SK-N-SH treated with all-trans-retinoic acid at 6 μM for 48 hours (cell line): ENCODE data around the gene COX17.

Experiments
- ATAC-seq: fragments of 200-7000 bp; cut with Tn5 transposase; 3 replicates; pipeline ENCODE4 v1.9.1; 2020; ENCODE audit warnings: mild to moderate bottlenecking, moderate library complexity
- ARNTL ChIP-seq: fragments of 450-650 bp; formaldehyde crosslinking; IDR thresholded peaks from 2 replicates; pipeline ENCODE4 v1.5.0; 2020; ENCODE audit warnings: low read depth, mild to moderate bottlenecking, moderate library complexity, borderline replicate concordance
- BACH2 ChIP-seq: fragments of 250-450 bp; sonication (Bioruptor Pico); IDR thresholded peaks from 2 replicates; pipeline ENCODE4 v1.9.0; 2021; ENCODE audit warnings: mild to moderate bottlenecking, borderline replicate concordance
- CREB5 ChIP-seq: fragments of 250-450 bp; sonication (Bioruptor Pico); IDR thresholded peaks from 2 replicates; pipeline ENCODE4 v1.5.1; 2020; ENCODE audit warnings: low read depth, mild to moderate bottlenecking, moderate library complexity
- CSDC2 ChIP-seq: fragments of 250-450 bp; sonication (Bioruptor Pico); IDR thresholded peaks from 2 replicates; pipeline ENCODE4 v1.5.0; 2020; ENCODE audit warnings: mild to moderate bottlenecking, moderate library complexity
- CSRNP3 ChIP-seq: fragments of 250-450 bp; sonication (Bioruptor Pico); IDR thresholded peaks from 2 replicates; pipeline ENCODE4 v1.5.1; 2021; ENCODE audit warnings: mild to moderate bottlenecking, moderate library complexity
- ESRRG ChIP-seq: fragments of 250-450 bp; sonication (Bioruptor Pico); IDR thresholded peaks from 2 replicates; pipeline ENCODE4 v1.6.1; 2021; ENCODE audit warnings: mild to moderate bottlenecking
- ISL1 ChIP-seq: fragments of 250-450 bp; sonication (Bioruptor Pico); IDR thresholded peaks from 2 replicates; pipeline ENCODE4 v2.1.2; 2022; ENCODE audit warnings: mild to moderate bottlenecking, moderate library complexity
- PATZ1 ChIP-seq: fragments of 250-450 bp; sonication (Bioruptor Pico); IDR thresholded peaks from 2 replicates; pipeline ENCODE4 v1.8.0; 2020; ENCODE audit warnings: mild to moderate bottlenecking, moderate library complexity, borderline replicate concordance
- POU6F1 ChIP-seq: fragments of 250-450 bp; sonication (Bioruptor Pico); IDR thresholded peaks from 2 replicates; pipeline ENCODE4 v1.8.0; 2021; ENCODE audit warnings: low read depth, mild to moderate bottlenecking, moderate library complexity, borderline replicate concordance
- PPARA ChIP-seq: fragments of 250-450 bp; sonication (Bioruptor Pico); IDR thresholded peaks from 2 replicates; pipeline ENCODE4 v1.5.0; 2020; ENCODE audit warnings: mild to moderate bottlenecking, borderline replicate concordance
- RARB ChIP-seq: fragments of 250-450 bp; sonication (Bioruptor Pico); IDR thresholded peaks from 2 replicates; pipeline ENCODE4 v1.8.0; 2021; ENCODE audit warnings: mild to moderate bottlenecking, moderate library complexity
- SNAI2 ChIP-seq: fragments of 250-450 bp; sonication (Bioruptor Pico); IDR thresholded peaks from 2 replicates; pipeline ENCODE4 v1.5.0; 2020; ENCODE audit warnings: mild to moderate bottlenecking, moderate library complexity
- TCF4 ChIP-seq: fragments of 250-450 bp; sonication (Bioruptor Pico); IDR thresholded peaks from 2 replicates; pipeline ENCODE4 v1.8.0; 2021; ENCODE audit warnings: mild to moderate bottlenecking, moderate library complexity, borderline replicate concordance
- TOX ChIP-seq: fragments of 250-450 bp; sonication (Bioruptor Pico); IDR thresholded peaks from 2 replicates; pipeline ENCODE4 v1.8.0; 2021; ENCODE audit warnings: mild to moderate bottlenecking, moderate library complexity, borderline replicate concordance
- TSHZ2 ChIP-seq: fragments of 250-450 bp; sonication (Bioruptor Pico); IDR thresholded peaks from 2 replicates; pipeline ENCODE4 v1.5.0; 2020; ENCODE audit warnings: mild to moderate bottlenecking, moderate library complexity
- ZC3H10 ChIP-seq: fragments of 250-450 bp; sonication (Bioruptor Pico); IDR thresholded peaks from 2 replicates; pipeline ENCODE4 v1.5.1; 2021; ENCODE audit warnings: mild to moderate bottlenecking, moderate library complexity
- ZFP3 ChIP-seq: fragments of 250-450 bp; sonication (Bioruptor Pico); IDR thresholded peaks from 2 replicates; pipeline ENCODE4 v1.5.0; 2020; ENCODE audit warnings: mild to moderate bottlenecking, moderate library complexity
- ZFP30 ChIP-seq: fragments of 450-650 bp; formaldehyde crosslinking; IDR thresholded peaks from 2 replicates; pipeline ENCODE4 v1.5.0; 2022; ENCODE audit warnings: mild to moderate bottlenecking, moderate library complexity
- ZNF565 ChIP-seq: fragments of 450-650 bp; formaldehyde crosslinking; conservative IDR thresholded peaks from 2 replicates; pipeline ENCODE4 v1.5.0; 2020; ENCODE audit warnings: low read depth, mild to moderate bottlenecking, moderate library complexity
- ZNF70 ChIP-seq: fragments of 450-650 bp; formaldehyde crosslinking; IDR thresholded peaks from 2 replicates; pipeline ENCODE4 v1.5.0; 2020; ENCODE audit warnings: mild to moderate bottlenecking, moderate library complexity
- ZNF8 ChIP-seq: fragments of 450-650 bp; formaldehyde crosslinking; IDR thresholded peaks from 2 replicates; pipeline ENCODE4 v1.5.0; 2020; ENCODE audit warnings: mild to moderate bottlenecking, moderate library complexity

The COX17 gene

GRCh38 chr3:119632216-119632615, 45.0 kb downstream of the COX17 start:
- TF ChIP-seq CREB5 (CRISPR knock-in tag) = no peak
- TF ChIP-seq CSDC2 = no peak
- TF ChIP-seq ZFP30 (CRISPR knock-in tag) = no peak
- TF ChIP-seq POU6F1 (CRISPR knock-in tag) = no peak
- no peak for TF ChIP-seq CSRNP3 (CRISPR knock-in tag)
- no peak for TF ChIP-seq ISL1 (CRISPR knock-in tag)
- TF ChIP-seq PATZ1 (CRISPR knock-in tag) = no peak
- no peak for TF ChIP-seq BACH2 (CRISPR knock-in tag)
- no peak for ATAC-seq

GRCh38 chr3:119631516-119631915, 45.7 kb downstream of the COX17 start:
- TF ChIP-seq ZC3H10 (CRISPR knock-in tag) (no peak), TSHZ2 (CRISPR knock-in tag) (no peak), CREB5 (CRISPR knock-in tag) (no peak), CSDC2 (no peak), ESRRG (CRISPR knock-in tag) (no peak), ZNF565 (CRISPR knock-in tag) (no peak), ISL1 (CRISPR knock-in tag) (no peak), PPARA (CRISPR knock-in tag) (no peak), ZNF70 (CRISPR knock-in tag) (no peak), RARB (CRISPR knock-in tag) (no peak), ZFP30 (CRISPR knock-in tag) (no peak), SNAI2 (CRISPR knock-in tag) (no peak), TCF4 (CRISPR knock-in tag) (no peak), TOX (no peak), ZNF8 (CRISPR knock-in tag) (no peak)
- no peak for ATAC-seq

- no peak for ATAC-seq
- TF ChIP-seq POU6F1 (CRISPR knock-in tag) = no peak
- no peak for TF ChIP-seq ZFP3 (CRISPR knock-in tag)
- no peak for TF ChIP-seq ZC3H10 (CRISPR knock-in tag)
- TF ChIP-seq ARNTL (CRISPR knock-in tag) = no peak
- no peak for TF ChIP-seq ISL1 (CRISPR knock-in tag)
- TF ChIP-seq TOX = no peak
- no peak for TF ChIP-seq CREB5 (CRISPR knock-in tag)
- TF ChIP-seq TSHZ2 (CRISPR knock-in tag) = no peak
- no peak for TF ChIP-seq SNAI2 (CRISPR knock-in tag)
Measured at GRCh38 chr3:119630880-119631329, 46.3 kb downstream of the COX17 start.
